Right lobe of liver (tissue), 6 donors: ENCODE results near the gene MRPL46. TPM values are rescaled to one million over a fixed set of nuclear protein-coding genes. Genes with fewer than 3 reads are reported as not detected.

ENCODE experiments used
- ATAC-seq, 4 donors: fragments of 200-7000 bp; cut with Tn5 transposase; one replicate each; pipeline ENCODE4 v1.9.1; 2020; ENCODE audit warnings: mild to moderate bottlenecking in 4 of 4, moderate library complexity in 4 of 4
- DNase-seq, 3 donors: peaks; one replicate each; pipeline ENCODE4 v3.0.0-alpha.2; 2020
- H3K27ac ChIP-seq, 3 donors: fragments of 200-600 bp; one replicate each; pipeline ENCODE4 v1.8.0; 2022
- H3K27me3 ChIP-seq, 2 donors: fragments of 200-600 bp; one replicate each; pipeline ENCODE4 v1.8.0; 2022
- H3K36me3 ChIP-seq, 4 donors: fragments of 200-600 bp; sonication (generic) in 1 of 4; one replicate each; pipeline versions ENCODE4 v1.5.1 to v1.8.0; 2017 to 2022; ENCODE audit warnings: control low read depth in 1 of 4
- H3K4me1 ChIP-seq, 4 donors: fragments of 200-600 bp; sonication (generic) in 1 of 4; one replicate each; pipeline versions ENCODE4 v1.5.1 to v1.8.0; 2017 to 2022; ENCODE audit warnings: control low read depth in 1 of 4
- H3K4me3 ChIP-seq, 3 donors: fragments of 200-600 bp; one replicate each; pipeline ENCODE4 v1.8.0; 2022
- H3K9me3 ChIP-seq, 4 donors: fragments of 200-600 bp; sonication (generic) in 1 of 4; one replicate each; pipeline versions ENCODE4 v1.5.1 to v1.8.0; 2017 to 2022; ENCODE audit warnings: control low read depth in 1 of 4
- POLR2A ChIP-seq: fragments of 450-650 bp; IDR thresholded peaks from one replicate; pipeline ENCODE4 v1.6.1; 2017; ENCODE audit warnings: antibody characterized with exemption, mild to moderate bottlenecking
- WGBS: methylation state at CpG from one replicate; pipeline ENCODE4 v1.1.6; 2018; ENCODE audit warnings: low coverage, low lambda C conversion rate; ENCODE audit not compliant: insufficient coverage; ENCODE audit errors: missing lambda C conversion rate; 5-methylcytosine and 5-hydroxymethylcytosine counted together
- intact Hi-C, 2 donors: fragments of 100-400 bp; cut with DNase I; formaldehyde crosslinking; loops; one replicate each; pipeline versions ENCODE4 v1.11.2 to v1.14.1; 2022
- total RNA-seq, 6 experiments: library from RNA; depleted of rRNA in 2 of 6; stranded (reverse); fragments of >200 nt in 2 of 6; fragmentation: NEBNext Ultra II Directional in 3 of 6; extraction: Animal tissue kit (Norgen Biotek cat#: 25700) in 3 of 6; gene quantifications; one replicate each; pipeline versions ENCODE4 v1.1.0 to v1.2.4, GENCODE V29; 2016 to 2023
- TF ChIP-seq, protein P1 (sequence below), 4 donors: fragments of 200-600 bp in 3 of 4; fragments of 450-650 bp in 1 of 4; IDR thresholded peaks; one replicate each; pipeline versions ENCODE4 v1.5.1 to v1.8.0; 2016 to 2022; ENCODE audit warnings: antibody characterized with exemption in 4 of 4, mild to moderate bottlenecking in 2 of 4
- donor health status: DM: no; HTN: yes; CAD: no.
- donor health status: DM: no; HTN: no; CAD: no.
- donor health status: DM: no; HTN: no; CAD: no.
- donor health status: DM: no; HTN: yes; CAD: no.
- donor health status: DM: no; HTN: yes; CAD: no.

MRPL46 gene
- total RNA-seq, 6 experiments from 2014 or later = 25.4 to 38.4 (median 33.9) TPM

DNA sequence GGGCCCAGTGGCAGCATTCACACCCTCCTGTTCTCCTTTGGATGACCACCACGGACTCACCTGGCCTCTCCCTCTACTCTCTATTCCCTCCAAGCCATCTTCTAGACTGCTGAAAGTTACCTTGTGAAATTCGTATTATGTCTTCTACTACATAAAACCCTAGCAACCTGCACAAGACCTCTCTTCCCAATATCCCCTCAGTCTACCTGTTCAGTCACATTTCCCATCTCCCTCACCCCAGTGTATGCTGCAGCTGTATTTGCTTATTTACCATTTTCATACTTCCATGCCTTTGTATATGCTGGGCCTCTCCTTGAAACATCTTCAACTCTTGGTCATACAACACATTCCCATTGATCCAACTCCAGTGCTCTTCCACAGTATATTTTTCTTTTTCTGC lies 44.0 kb upstream of the MRPL46 start:
- no peak for TF ChIP-seq POLR2A
- TF ChIP-seq, protein P1, sequence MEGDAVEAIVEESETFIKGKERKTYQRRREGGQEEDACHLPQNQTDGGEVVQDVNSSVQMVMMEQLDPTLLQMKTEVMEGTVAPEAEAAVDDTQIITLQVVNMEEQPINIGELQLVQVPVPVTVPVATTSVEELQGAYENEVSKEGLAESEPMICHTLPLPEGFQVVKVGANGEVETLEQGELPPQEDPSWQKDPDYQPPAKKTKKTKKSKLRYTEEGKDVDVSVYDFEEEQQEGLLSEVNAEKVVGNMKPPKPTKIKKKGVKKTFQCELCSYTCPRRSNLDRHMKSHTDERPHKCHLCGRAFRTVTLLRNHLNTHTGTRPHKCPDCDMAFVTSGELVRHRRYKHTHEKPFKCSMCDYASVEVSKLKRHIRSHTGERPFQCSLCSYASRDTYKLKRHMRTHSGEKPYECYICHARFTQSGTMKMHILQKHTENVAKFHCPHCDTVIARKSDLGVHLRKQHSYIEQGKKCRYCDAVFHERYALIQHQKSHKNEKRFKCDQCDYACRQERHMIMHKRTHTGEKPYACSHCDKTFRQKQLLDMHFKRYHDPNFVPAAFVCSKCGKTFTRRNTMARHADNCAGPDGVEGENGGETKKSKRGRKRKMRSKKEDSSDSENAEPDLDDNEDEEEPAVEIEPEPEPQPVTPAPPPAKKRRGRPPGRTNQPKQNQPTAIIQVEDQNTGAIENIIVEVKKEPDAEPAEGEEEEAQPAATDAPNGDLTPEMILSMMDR (IDR thresholded peaks at IDR 0.05) = no peak
- Histone ChIP-seq H3K27me3 (no peaks in the 10 kb centered on the region), H3K36me3 (no peaks in the 10 kb centered on the region), H3K4me1 (no peaks in the 10 kb centered on the region), H3K27ac (no peak overlapping the region), H3K9me3 (no peaks in the 10 kb centered on the region), H3K4me3 (no peak overlapping the region)
- intact Hi-C loops = no loop called here
- ATAC-seq (no peak), DNase-seq (no peak)
- WGBS = 96% methylated on average over 2 of the region's 2 CpGs

DNA sequence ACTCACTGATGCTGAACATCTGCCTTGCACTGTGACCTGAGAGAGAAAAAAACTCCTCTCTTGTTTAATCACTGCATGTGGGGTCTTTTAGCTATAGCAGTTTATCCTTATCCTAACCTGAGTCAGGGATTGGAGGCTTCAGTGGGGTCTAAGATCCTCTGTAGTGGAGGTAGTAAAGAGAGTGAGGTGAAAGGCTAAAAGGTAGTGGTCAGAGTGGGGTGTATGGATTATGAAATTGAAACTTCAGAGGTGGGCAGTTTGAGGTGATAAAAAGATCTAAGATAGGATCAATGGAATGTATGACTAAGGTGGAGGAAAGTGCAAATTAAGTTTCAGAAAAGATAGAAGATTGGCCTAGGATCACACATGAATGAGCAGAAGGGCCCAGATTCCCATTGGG lies 42.8 kb upstream of the MRPL46 start:
- no peak overlapping the region for H3K4me3 ChIP-seq
- no peaks in the 10 kb centered on the region for H3K36me3 ChIP-seq
- TF ChIP-seq, protein P1 (IDR thresholded peaks at IDR 0.05) = no peak
- TF ChIP-seq POLR2A = no peak
- DNase-seq (no peak), ATAC-seq (no peak)
- H3K9me3 ChIP-seq = no peaks in the 10 kb centered on the region
- no peaks in the 10 kb centered on the region for H3K4me1 ChIP-seq
- intact Hi-C loops = no loop called here
- no peak overlapping the region for H3K27ac ChIP-seq
- no peaks in the 10 kb centered on the region for H3K27me3 ChIP-seq

DNA sequence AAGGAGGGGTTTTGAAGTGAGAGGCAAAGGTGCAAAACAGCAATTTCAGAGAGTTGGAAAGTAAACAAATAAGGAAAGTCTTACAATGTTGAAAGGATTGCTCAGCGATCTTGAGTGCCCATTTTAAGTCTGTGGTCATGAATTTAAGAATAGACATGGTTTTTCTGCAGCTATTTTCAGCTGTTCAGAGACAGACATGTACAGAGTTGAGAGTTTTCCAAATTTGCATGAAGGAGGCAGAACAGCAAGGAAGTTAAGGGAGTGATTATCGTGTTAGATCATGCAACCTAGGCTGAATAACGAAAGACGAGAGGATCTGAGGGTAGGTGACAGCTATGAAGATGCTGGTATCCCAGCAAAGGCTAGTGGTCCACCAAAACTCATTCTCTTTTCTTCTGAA lies 42.1 kb upstream of the MRPL46 start:
- no peak overlapping the region for H3K4me3 ChIP-seq
- no peaks in the 10 kb centered on the region for H3K36me3 ChIP-seq
- no peaks in the 10 kb centered on the region for H3K9me3 ChIP-seq
- intact Hi-C loops = no loop called here
- 95% methylated on average over 4 of the region's 4 CpGs for WGBS
- DNase-seq (no peak), ATAC-seq (no peak)
- no peaks in the 10 kb centered on the region for H3K27me3 ChIP-seq
- H3K27ac ChIP-seq = no peak overlapping the region
- TF ChIP-seq, protein P1 (IDR thresholded peaks at IDR 0.05) = no peak
- no peak for TF ChIP-seq POLR2A
- H3K4me1 ChIP-seq = no peaks in the 10 kb centered on the region

DNA sequence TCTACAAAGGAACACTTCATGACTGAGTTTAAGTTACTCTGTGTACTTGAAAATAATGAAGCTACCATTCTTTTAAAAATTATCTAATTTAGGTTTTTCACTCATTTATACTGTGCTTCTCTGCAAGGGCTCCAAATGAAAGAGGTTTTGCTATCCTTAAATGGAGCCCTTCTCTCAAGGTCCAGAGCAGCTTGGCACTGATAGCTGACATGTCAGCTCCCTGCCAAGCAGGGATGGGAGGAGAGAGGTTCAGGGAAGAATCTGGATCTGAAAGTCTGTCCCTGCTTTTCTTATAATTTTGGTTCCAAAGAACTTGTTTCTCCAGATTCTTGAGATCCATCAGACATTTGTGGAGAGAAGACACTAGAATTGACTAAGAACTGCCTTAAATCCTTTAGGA lies 39.4 kb upstream of the MRPL46 start:
- intact Hi-C loops = no loop called here
- no peak for DNase-seq
- no peak for ATAC-seq

DNA sequence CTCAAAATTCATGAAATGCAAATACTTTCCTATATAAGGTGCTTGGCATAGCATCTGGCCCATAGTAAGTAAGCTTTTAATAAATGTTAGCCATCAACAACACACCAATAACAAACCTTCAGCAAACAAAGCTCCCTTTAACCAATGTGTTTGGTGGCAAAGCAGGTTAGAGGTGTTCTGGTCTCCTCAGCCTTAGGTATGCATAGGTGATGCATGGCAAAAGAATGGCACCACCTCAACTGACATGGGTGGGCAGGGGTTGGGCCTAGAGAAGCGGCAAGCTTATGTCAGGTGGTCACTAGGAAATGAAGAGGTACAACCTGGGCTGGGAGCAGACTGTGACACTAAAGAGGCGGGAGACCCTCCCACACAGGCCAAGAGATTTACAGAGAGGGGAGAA lies 38.5 kb upstream of the MRPL46 start:
- intact Hi-C loops = no loop called here
- TF ChIP-seq POLR2A = no peak
- TF ChIP-seq, protein P1 (IDR thresholded peaks at IDR 0.05) = no peak
- Histone ChIP-seq H3K36me3 (no peaks in the 10 kb centered on the region), H3K27ac (no peak overlapping the region), H3K4me3 (no peak overlapping the region), H3K4me1 (no peaks in the 10 kb centered on the region), H3K9me3 (no peaks in the 10 kb centered on the region), H3K27me3 (no peaks in the 10 kb centered on the region)
- WGBS = 100% methylated on average over 1 of the region's 2 CpGs
- DNase-seq (no peak), ATAC-seq (no peak)

More for the DNA sequence above, 39.4 kb upstream of the MRPL46 start:
- Histone ChIP-seq H3K36me3 (no peaks in the 10 kb centered on the region), H3K27ac (no peak overlapping the region), H3K4me1 (no peaks in the 10 kb centered on the region), H3K27me3 (no peaks in the 10 kb centered on the region), H3K9me3 (no peaks in the 10 kb centered on the region), H3K4me3 (no peak overlapping the region)
- TF ChIP-seq, protein P1 (IDR thresholded peaks at IDR 0.05) = no peak
- no peak for TF ChIP-seq POLR2A
